ENCODE results near the gene MYOZ1.
"Not testable (repeated sequence)": the region's sequence is repeated elsewhere in the genome, so short reads cannot be mapped to it uniquely, and the experiment has no call there.

Gene MYOZ1

GRCh38 chr10:73647875-73648651 is 6.8 kb upstream of the MYOZ1 start:
- no peak for DNase-seq (ENCODE audit: low read depth)

- DNase-seq (ENCODE audit: low read depth), result no peak
These were observed 6.1 kb upstream of the MYOZ1 start for GRCh38 chr10:73647211-73647874.

- DNase-seq (ENCODE audit: low read depth), result no peak
These were observed 5.3 kb upstream of the MYOZ1 start for GRCh38 chr10:73646598-73647041.

- DNase-seq (ENCODE audit: low read depth), result no peak
These were observed 4.0 kb upstream of the MYOZ1 start for GRCh38 chr10:73645251-73645650.

- DNase-seq (ENCODE audit: low read depth), result no peak
These were observed 3.5 kb upstream of the MYOZ1 start for GRCh38 chr10:73644767-73645166.

- peak; percentile 11 for DNase-seq (ENCODE audit: low read depth)
These were observed 2.9 kb upstream of the MYOZ1 start for GRCh38 chr10:73644015-73644743.

GRCh38 chr10:73643362-73643761 is 2.1 kb upstream of the MYOZ1 start:
- DNase-seq (ENCODE audit: low read depth), result no peak

GRCh38 chr10:73639286-73639685 is 2.0 kb downstream of the MYOZ1 start:
- DNase-seq (ENCODE audit: low read depth), result no peak

- DNase-seq (ENCODE audit: low read depth), result no peak
These were observed 5.5 kb downstream of the MYOZ1 start for GRCh38 chr10:73635781-73636180.

GRCh38 chr10:73634421-73634820 is 6.9 kb downstream of the MYOZ1 start:
- DNase-seq (ENCODE audit: low read depth), result no peak

- no peak for DNase-seq (ENCODE audit: low read depth)
These were observed 12.1 kb downstream of the MYOZ1 start for GRCh38 chr10:73629165-73629564.

GRCh38 chr10:73628405-73628804 is 12.9 kb downstream of the MYOZ1 start:
- no peak for DNase-seq (ENCODE audit: low read depth)

- no peak for DNase-seq (ENCODE audit: low read depth)
These were observed 14.0 kb downstream of the MYOZ1 start for GRCh38 chr10:73627300-73627699.

- peak; percentile 90 for DNase-seq (ENCODE audit: low read depth)
These were observed 15.2 kb downstream of the MYOZ1 start for GRCh38 chr10:73625884-73626752.

GRCh38 chr10:73625004-73625883 is 16.0 kb downstream of the MYOZ1 start:
- no peak for DNase-seq (ENCODE audit: low read depth)

GRCh38 chr10:73623056-73623455 is 18.2 kb downstream of the MYOZ1 start:
- no peak for DNase-seq (ENCODE audit: low read depth)

- DNase-seq (ENCODE audit: low read depth), result not testable (repeated sequence)
These were observed 20.3 kb downstream of the MYOZ1 start for GRCh38 chr10:73620974-73621373.

GRCh38 chr10:73617143-73617542 is 24.1 kb downstream of the MYOZ1 start:
- DNase-seq (ENCODE audit: low read depth), result not testable (repeated sequence)

GRCh38 chr10:73614720-73615119 is 26.6 kb downstream of the MYOZ1 start:
- DNase-seq (ENCODE audit: low read depth), result no peak

- DNase-seq (ENCODE audit: low read depth), result no peak
These were observed 32.2 kb downstream of the MYOZ1 start for GRCh38 chr10:73609116-73609515.

GRCh38 chr10:73601486-73601921 is 39.8 kb downstream of the MYOZ1 start:
- no peak for DNase-seq (ENCODE audit: low read depth)
